ENCODE data around the gene PLSCR5.

GRCh38 chr3:146550070-146550615 lies 55.0 kb downstream of the PLSCR5 start:
- TF ChIP-seq CTCF (IDR thresholded peaks at IDR 0.05; ENCODE audit: low read depth, low read length) (no peak), EZH2phosphoT487 (IDR thresholded peaks at IDR 0.05; ENCODE audit: low read depth) (no peak)

Data from OCI-LY3 (cell line).